A549 (cell line): ENCODE results near the gene SLC25A31. TPM values are rescaled to one million over a fixed set of nuclear protein-coding genes. Genes with fewer than 3 reads are reported as not detected.

Experiments used
- polyA plus RNA-seq, 4 experiments: library from polyadenylated mRNA; depleted of rRNA in 3 of 4; stranded (reverse); fragments of >200 nt; fragmentation: RNase III in 1 of 4; extraction: RNeasy Plus Mini Kit Qiagen cat#74134 plus additional on column Dnase treatment in 1 of 4; gene quantifications; 2 replicates in 3 of 4; 3 replicates in 1 of 4; pipeline ENCODE4 v1.2.3, GENCODE V29; 2011 to 2017

SLC25A31 gene
- polyA plus RNA-seq, 2 of the 4 experiments (the other 2 are of a cell fraction) = not detected

Other genes starting within 250 kb of the SLC25A31 start
- 4.7 TPM in 2 replicates for gene INTU, start 97.4 kb upstream of the SLC25A31 start, polyA plus RNA-seq (2011; rRNA removed)
- gene INTU, start 97.4 kb upstream of the SLC25A31 start, polyA plus RNA-seq (2017; fragmentation: RNase III; extraction: RNeasy Plus Mini Kit Qiagen cat#74134 plus additional on column Dnase treatment) = 1.2 to 1.8 TPM (median 1.5 TPM) in 3 replicates
- 9.2 and 12.1 TPM in 2 replicates for gene HSPA4L, start 51.9 kb downstream of the SLC25A31 start, polyA plus RNA-seq (2011; rRNA removed)
- gene HSPA4L, start 51.9 kb downstream of the SLC25A31 start, polyA plus RNA-seq (2017; fragmentation: RNase III; extraction: RNeasy Plus Mini Kit Qiagen cat#74134 plus additional on column Dnase treatment) = 10.3 to 14.8 TPM (median 10.9 TPM) in 3 replicates
- gene PLK4, start 150.5 kb downstream of the SLC25A31 start, polyA plus RNA-seq (2011; rRNA removed) = 28.5 and 34.2 TPM in 2 replicates
- 15.6 to 18.4 TPM (median 17.8 TPM) in 3 replicates for gene PLK4, start 150.5 kb downstream of the SLC25A31 start, polyA plus RNA-seq (2017; fragmentation: RNase III; extraction: RNeasy Plus Mini Kit Qiagen cat#74134 plus additional on column Dnase treatment)
- 16.4 and 22.3 TPM in 2 replicates for gene MFSD8, start 234.8 kb downstream of the SLC25A31 start, polyA plus RNA-seq (2011; rRNA removed)
- 9.5 to 10.1 TPM (median 9.6 TPM) in 3 replicates for gene MFSD8, start 234.8 kb downstream of the SLC25A31 start, polyA plus RNA-seq (2017; fragmentation: RNase III; extraction: RNeasy Plus Mini Kit Qiagen cat#74134 plus additional on column Dnase treatment)
- gene ABHD18, start 235.0 kb downstream of the SLC25A31 start, polyA plus RNA-seq (2011; rRNA removed) = 5.1 and 6.1 TPM in 2 replicates
- gene ABHD18, start 235.0 kb downstream of the SLC25A31 start, polyA plus RNA-seq (2017; fragmentation: RNase III; extraction: RNeasy Plus Mini Kit Qiagen cat#74134 plus additional on column Dnase treatment) = 3.8 to 4.6 TPM (median 4.5 TPM) in 3 replicates